HS-5 (cell line): ENCODE measurements around the gene STK4.
A peak's percentile ranks its signal among the peaks of the same experiment; 100 is the strongest.
"Not testable (repeated sequence)": the region's sequence is repeated elsewhere in the genome, so short reads cannot be mapped to it uniquely, and the experiment has no call there.

ENCODE experiments used
- DNase-seq: peaks from one replicate; pipeline ENCODE4 v3.0.0-alpha.2; 2012; ENCODE audit warnings: low read depth

STK4 gene

GRCh38 chr20:45055056-45055455, 88.7 kb downstream of the STK4 start:
- no peak for DNase-seq

GRCh38 chr20:45056473-45057173, 90.3 kb downstream of the STK4 start:
- no peak for DNase-seq

DNA sequence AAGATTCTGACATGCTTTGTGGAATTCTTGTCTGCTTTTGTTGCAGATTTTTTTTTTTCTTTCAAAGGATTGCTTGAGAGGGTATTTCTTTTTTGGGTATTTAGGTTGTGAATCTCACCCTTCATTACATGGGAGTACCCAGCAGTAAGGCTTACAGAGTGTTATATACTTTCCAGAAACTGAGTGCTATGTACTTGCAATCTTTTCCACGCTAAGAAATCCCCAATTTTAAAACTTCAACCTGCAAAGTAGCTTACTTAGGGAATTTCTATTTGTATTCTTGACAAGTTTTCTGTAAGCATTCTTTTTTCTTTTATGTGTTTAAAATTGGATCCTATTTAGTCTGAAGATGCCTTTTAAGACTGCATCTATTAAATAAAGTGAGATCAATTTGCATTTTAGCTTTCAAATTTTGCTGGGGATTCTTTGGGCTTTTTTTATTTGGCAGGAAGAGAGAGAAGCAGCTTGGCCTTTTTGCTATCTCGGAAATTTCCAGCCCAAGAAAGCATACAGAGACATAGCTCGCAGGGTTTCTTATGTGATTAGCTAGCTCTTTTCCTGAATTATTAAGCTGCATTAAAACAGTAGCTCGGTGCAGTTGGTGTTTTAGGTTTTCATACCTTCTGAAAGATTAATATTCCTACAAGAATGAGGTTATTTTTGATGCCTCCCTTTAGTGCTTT, 92.0 kb downstream of the STK4 start:
- DNase-seq, result no peak

DNA sequence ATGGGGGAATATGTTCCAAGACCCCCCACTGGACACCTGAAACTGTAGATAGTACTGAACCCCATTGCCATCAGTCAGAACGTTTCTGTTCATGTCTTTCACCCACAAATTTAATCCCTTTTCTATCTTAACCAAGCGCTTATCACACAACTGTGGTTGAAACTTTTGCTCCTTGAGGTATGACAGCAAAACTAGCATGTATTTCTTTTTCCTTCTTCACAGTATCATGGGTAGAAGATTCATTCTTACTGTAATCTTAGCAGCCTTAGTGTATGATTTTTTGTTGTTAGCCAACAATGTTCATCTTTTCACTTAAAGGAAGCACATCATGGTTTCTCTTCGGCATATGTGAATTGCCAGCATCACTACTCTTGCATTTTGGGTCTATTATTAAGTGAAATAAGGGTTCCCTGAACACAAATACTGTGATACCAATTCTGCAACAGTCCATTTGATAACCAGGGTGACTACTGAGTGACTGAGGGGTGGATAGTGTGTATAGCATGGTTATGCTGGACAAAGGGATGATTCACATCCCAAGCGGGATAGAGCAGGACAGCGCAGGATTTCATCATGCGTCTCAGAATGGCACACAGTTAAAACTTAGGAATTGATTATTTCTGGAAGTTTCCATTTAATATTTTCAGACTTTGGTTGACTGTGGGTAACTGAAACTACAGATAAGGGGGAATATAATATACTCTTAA, 92.9 kb downstream of the STK4 start:
- DNase-seq, result no peak

- no peak for DNase-seq
Measured at GRCh38 chr20:45060294-45060693, 94.0 kb downstream of the STK4 start.

DNA sequence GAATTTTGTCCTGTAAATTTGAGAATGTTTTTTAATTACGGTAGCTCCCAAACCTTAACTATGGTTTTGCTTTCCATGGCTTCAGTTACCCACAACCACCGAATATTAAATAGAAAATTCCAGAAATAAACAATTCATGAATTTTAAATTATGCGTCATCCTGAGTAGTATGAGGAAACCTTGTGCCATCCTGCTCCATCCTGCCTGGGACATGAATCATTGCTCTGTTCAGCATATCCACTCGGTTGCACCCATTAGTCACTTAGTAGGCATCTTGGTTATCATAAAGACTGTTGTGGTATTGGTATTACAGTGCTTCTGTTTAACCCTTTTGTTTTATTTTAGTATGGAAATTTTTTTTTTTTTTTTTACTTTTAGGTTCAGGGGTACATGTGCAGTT, 94.9 kb downstream of the STK4 start:
- peak; percentile 98 for DNase-seq

- not testable (repeated sequence) for DNase-seq
Measured at GRCh38 chr20:45063107-45063506, 96.8 kb downstream of the STK4 start.

DNA sequence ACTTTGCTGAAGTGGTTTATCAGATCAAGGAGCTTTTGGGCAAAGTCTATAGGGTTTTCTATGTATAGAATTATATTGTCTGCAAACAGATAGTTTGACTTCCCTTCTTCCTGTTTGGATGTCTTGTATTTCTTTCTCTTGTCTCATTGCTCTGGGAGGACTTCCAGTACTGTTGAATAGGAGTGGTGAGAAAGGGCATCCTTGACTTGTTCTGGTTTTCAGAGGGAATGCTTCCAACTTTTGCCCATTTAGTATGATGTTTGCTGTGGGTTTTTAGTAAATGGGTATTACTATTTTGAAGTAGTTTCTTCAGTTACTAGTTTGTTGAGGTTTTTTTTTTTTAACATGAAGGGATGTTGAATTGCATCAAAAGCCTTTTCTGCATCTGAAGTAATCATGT, 98.5 kb downstream of the STK4 start:
- no peak for DNase-seq

- DNase-seq, result no peak
Measured at GRCh38 chr20:45066372-45066771, 100.1 kb downstream of the STK4 start.

- no peak for DNase-seq
Measured at GRCh38 chr20:45067087-45067486, 100.8 kb downstream of the STK4 start.

DNA sequence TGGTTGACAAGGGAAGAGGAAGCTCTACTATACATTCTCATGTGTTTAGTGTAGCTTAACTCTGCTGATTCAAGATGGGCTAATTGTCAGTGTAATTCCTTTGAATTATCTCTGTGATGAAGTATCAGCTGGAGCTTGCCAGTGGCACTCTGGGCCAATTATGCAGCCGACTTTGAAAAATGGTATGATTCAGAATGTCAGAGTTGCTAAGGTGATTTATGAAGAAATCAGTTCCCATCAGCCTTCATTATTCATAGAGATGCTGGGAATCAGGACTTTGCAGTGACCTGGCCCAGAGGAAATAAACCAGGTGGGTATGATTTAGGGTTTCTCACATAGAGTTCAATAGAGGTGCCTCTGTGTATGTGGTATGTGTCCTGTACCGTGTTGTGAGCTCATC, 101.2 kb downstream of the STK4 start:
- no peak for DNase-seq

GRCh38 chr20:45069261-45069660, 102.9 kb downstream of the STK4 start:
- no peak for DNase-seq

GRCh38 chr20:45070932-45071632, 104.8 kb downstream of the STK4 start:
- no peak for DNase-seq

DNA sequence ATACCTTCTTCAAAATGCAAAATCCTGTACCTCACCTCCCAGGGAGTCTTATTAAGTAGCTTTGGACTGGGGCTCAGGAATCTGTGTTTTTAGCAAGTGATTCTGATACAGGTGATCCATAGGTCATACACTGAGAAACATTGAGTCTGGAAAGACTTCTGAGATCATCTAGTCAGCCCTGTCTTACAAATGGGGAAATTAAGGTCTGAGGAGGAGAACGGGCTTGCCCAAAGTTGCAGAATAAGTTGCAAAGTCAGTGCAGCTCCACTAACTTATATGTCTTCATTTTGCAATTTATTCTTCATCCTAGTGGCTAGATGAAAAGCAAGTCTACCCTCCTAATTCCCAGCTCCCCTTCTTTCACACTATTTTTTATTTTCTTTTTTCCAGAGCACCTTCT, 105.8 kb downstream of the STK4 start:
- DNase-seq, result no peak

GRCh38 chr20:45073221-45073620, 106.9 kb downstream of the STK4 start:
- DNase-seq, result no peak

DNA sequence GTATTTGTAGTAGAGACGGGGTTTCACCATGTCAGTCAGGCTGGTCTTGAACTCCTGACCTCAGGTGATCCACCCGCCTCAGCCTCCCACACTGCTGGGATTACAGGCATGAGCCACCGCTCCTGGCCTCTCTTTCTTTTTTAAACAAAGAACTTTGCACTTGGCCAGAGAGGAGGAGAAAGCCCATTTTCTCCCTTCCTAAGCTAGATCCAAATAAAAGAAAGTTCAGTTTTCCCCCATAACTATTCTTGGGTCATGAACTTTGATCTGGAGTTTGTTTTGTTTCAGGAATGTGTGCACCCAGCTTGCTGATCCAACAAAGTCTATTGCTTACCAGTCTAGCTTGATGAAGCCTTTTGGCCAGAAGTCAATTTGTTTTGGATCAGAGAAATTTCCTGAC, 111.2 kb downstream of the STK4 start:
- DNase-seq, result no peak

- DNase-seq, result no peak
Measured at GRCh38 chr20:45080867-45081624, 114.7 kb downstream of the STK4 start.

DNA sequence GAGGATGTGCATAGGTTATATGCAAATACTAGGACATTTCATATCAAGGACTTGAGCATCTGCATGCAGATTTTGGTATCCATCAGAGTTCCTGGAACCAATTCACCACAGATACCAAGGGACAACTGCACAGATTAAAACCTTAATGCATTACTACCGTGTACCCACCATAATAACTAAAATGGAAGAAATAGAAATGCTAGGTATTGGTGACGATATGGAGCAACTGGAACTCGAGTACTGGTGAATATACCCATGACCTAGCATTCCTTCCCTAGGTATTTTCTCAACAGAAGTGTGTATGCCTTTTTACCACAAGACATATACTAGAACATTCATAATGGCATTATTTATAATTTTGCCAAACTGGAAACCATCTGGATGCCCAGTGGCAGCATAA, 116.2 kb downstream of the STK4 start:
- DNase-seq, result no peak

DNA sequence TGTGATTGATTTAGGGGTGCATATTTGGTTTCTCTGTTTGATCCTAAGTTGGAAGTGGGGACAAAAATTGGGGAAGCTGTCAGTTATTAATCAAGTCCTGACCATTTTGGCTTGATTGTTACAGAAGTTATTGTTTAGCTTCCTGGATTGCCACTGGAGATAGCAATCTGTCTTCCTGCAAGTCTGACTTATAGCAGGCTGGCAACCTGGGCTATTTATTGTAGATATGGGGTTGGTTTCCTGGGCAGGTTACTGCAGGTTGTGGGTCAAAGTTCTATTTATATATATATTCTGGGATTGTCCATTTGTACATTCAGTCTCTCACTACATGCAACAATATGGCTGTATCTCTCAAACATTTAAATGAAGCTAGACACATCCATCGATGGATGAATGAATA, 116.8 kb downstream of the STK4 start:
- no peak for DNase-seq

- no peak for DNase-seq
Measured at GRCh38 chr20:45085289-45085688, 119.0 kb downstream of the STK4 start.

GRCh38 chr20:45085867-45086266, 119.6 kb downstream of the STK4 start:
- DNase-seq, result no peak
